Measurements from ENCODE around the gene IFNGR1. TPM values are rescaled to one million over a fixed set of nuclear protein-coding genes. Genes with fewer than 3 reads are reported as not detected.

IFNGR1 gene
- 63.4 TPM for total RNA-seq

DNA sequence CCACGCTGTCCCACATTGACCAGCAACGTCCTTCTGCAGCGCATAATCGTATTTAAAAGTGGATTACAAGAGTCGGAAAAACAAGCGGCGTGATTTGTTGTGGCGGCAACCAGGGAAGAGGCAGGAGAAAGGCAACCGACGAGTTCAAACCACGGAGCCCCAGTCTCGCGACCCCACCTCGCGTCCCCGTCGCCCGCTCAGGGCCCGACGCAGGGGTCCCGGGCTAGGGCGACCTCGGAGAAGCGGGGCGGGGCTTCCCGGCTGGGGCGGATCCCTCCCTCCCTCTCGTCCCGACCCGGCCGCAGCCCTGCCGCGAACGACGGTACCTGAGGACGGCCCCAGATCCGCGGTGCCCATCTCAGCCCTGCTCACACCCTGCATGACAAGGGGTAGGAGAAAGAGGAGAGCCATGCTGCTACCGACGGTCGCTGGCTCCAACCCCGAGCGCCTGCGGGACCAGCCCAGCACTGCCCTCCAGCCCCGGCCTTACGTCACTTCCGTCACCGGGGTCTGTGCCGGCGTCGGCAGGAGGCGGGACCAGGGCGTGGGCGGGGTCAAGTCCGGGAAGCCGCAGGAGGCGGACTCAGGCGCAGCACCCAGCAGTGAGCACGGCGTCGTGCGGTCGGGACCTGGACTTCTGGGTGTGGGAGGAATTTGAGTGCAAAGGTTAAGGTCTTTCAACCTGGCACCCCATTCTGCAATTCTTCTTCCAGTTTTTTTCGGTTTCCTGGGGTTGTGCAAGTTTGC lies at the start of gene IFNGR1:
IFNGR1 (minus strand) TSS at position 469 of the 747 bp plus-strand sequence; CDS start at position 411, 58 bp downstream.

GRCh38 chr6:137173501-137173900 lies 45.7 kb downstream of the IFNGR1 start, which contains the start of gene IL22RA2:
IL22RA2 (minus strand) TSS chr6:137173644; CDS start chr6:137161749, 11,895 bp downstream.

Other genes with a start within 250 kb of the IFNGR1 start
- 2.4 TPM for gene IL20RA, start 174.4 kb downstream of the IFNGR1 start, total RNA-seq
- gene IL22RA2, start 45.7 kb downstream of the IFNGR1 start, total RNA-seq: not detected